ENCODE results near the gene RELA.

RELA gene

GRCh38 chr11:65653229-65654225, 9.2 kb downstream of the RELA start:
- Histone ChIP-seq H3K4me2 (ENCODE audit: low read length, poor library complexity, severe bottlenecking) (peak overlapping the region; percentile 24), H2AFZ (ENCODE audit: low read depth, low read length) (no peak overlapping the region), H3K4me1 (ENCODE audit: control insufficient read depth, insufficient read depth, low read depth, low read length) (peaks cover 15% of the 10 kb centered on the region), H3K27me3 (ENCODE audit: control insufficient read depth in 1 of 2, insufficient read depth in 1 of 2, low read length in 2 of 2) (no peaks in the 10 kb centered on the region), H3K79me1 (replicated peaks; ENCODE audit: low read length, poor library complexity, severe bottlenecking) (peaks cover 20% of the 10 kb centered on the region), H4K91ac (ENCODE audit: low read length) (peak overlapping the region; percentile 60), H2BK5ac (ENCODE audit: low read depth, low read length, poor library complexity, severe bottlenecking) (no peak overlapping the region), H2BK15ac (ENCODE audit: low read depth, poor library complexity, severe bottlenecking) (peak overlapping the region; percentile 55), H2BK12ac (ENCODE audit: low read length in 2 of 2) (peak overlapping the region in 1 of 2 experiments; percentile 12), H3K14ac (ENCODE audit: low read length in 2 of 2) (peak overlapping the region in 1 of 2 experiments; percentile 37), H3K18ac (ENCODE audit: low read depth in 1 of 2, low read length in 2 of 2) (peak overlapping the region; percentile 62 to 71), H2AK5ac (ENCODE audit: low read length, severe bottlenecking) (peak overlapping the region; percentile 32), H3K9me3 (ENCODE audit: control insufficient read depth, low read length) (no peaks in the 10 kb centered on the region), H3K27ac (ENCODE audit: low read length, poor library complexity, severe bottlenecking) (peak overlapping the region; percentile 77), H3K36me3 (ENCODE audit: control insufficient read depth in 1 of 2, insufficient read depth in 2 of 2, low read depth in 1 of 2, low read length in 2 of 2) (peaks cover 70 to 78% of the 10 kb centered on the region in 2 experiments), H3K9ac (ENCODE audit: low read length) (peak overlapping the region; percentile 94), H3K4ac (ENCODE audit: low read depth in 1 of 2, low read length in 2 of 2) (peak overlapping the region; percentile 14 to 49), H3K23ac (ENCODE audit: low read length in 2 of 2) (no peak overlapping the region), H2BK120ac (ENCODE audit: low read depth, low read length) (no peak overlapping the region), H4K8ac (ENCODE audit: low read length) (peak overlapping the region; percentile 97), H3K4me3 (ENCODE audit: insufficient read depth in 1 of 2, low read depth in 1 of 2, low read length in 2 of 2) (peak overlapping the region in 1 of 2 experiments; percentile 75)
- WGBS: 85% methylated on average over 12 of the region's 12 CpGs
- no peak for DNase-seq

- H2BK120ac ChIP-seq (ENCODE audit: low read depth, low read length): no peak overlapping the region
- peak overlapping the region; percentile 72 for H3K4me2 ChIP-seq (ENCODE audit: low read length, poor library complexity, severe bottlenecking)
- H2BK12ac ChIP-seq (ENCODE audit: low read length in 2 of 2): peak overlapping the region in 1 of 2 experiments; percentile 38
- peak overlapping the region; percentile 89 for H4K91ac ChIP-seq (ENCODE audit: low read length)
- no peaks in the 10 kb centered on the region for H3K27me3 ChIP-seq (ENCODE audit: control insufficient read depth in 1 of 2, insufficient read depth in 1 of 2, low read length in 2 of 2)
- H2AFZ ChIP-seq (ENCODE audit: low read depth, low read length): no peak overlapping the region
- peak overlapping the region; percentile 85 for H2BK5ac ChIP-seq (ENCODE audit: low read depth, low read length, poor library complexity, severe bottlenecking)
- peak overlapping the region; percentile 98 for H3K27ac ChIP-seq (ENCODE audit: low read length, poor library complexity, severe bottlenecking)
- DNase-seq: peak; percentile 96
- peaks cover 61 to 73% of the 10 kb centered on the region in 2 experiments for H3K36me3 ChIP-seq (ENCODE audit: control insufficient read depth in 1 of 2, insufficient read depth in 2 of 2, low read depth in 1 of 2, low read length in 2 of 2)
- peaks cover 15% of the 10 kb centered on the region for H3K4me1 ChIP-seq (ENCODE audit: control insufficient read depth, insufficient read depth, low read depth, low read length)
- H3K18ac ChIP-seq (ENCODE audit: low read depth in 1 of 2, low read length in 2 of 2): peak overlapping the region; percentile 84 to 90
- peak overlapping the region; percentile 97 for H4K8ac ChIP-seq (ENCODE audit: low read length)
- WGBS: under 1% methylated on average over 65 of the region's 68 CpGs
- H3K9me3 ChIP-seq (ENCODE audit: control insufficient read depth, low read length): no peaks in the 10 kb centered on the region
- H3K23ac ChIP-seq (ENCODE audit: low read length in 2 of 2): peak overlapping the region in 1 of 2 experiments; percentile 61
- peak overlapping the region; percentile 50 to 75 for H3K4me3 ChIP-seq (ENCODE audit: insufficient read depth in 1 of 2, low read depth in 1 of 2, low read length in 2 of 2)
- H2AK5ac ChIP-seq (ENCODE audit: low read length, severe bottlenecking): peak overlapping the region; percentile 32
- H3K14ac ChIP-seq (ENCODE audit: low read length in 2 of 2): peak overlapping the region in 1 of 2 experiments; percentile 37
- peak overlapping the region; percentile 57 to 89 for H3K4ac ChIP-seq (ENCODE audit: low read depth in 1 of 2, low read length in 2 of 2)
- peak overlapping the region; percentile 94 for H3K9ac ChIP-seq (ENCODE audit: low read length)
- peak overlapping the region; percentile 26 for H2BK15ac ChIP-seq (ENCODE audit: low read depth, poor library complexity, severe bottlenecking)
- peaks cover 14% of the 10 kb centered on the region for H3K79me1 ChIP-seq (replicated peaks; ENCODE audit: low read length, poor library complexity, severe bottlenecking)
Measured at GRCh38 chr11:65652511-65653228, 10.0 kb downstream of the RELA start.

- H2BK5ac ChIP-seq (ENCODE audit: low read depth, low read length, poor library complexity, severe bottlenecking): no peak overlapping the region
- DNase-seq: peak; percentile 68
- H3K9me3 ChIP-seq (ENCODE audit: control insufficient read depth, low read length): no peaks in the 10 kb centered on the region
- peak overlapping the region; percentile 60 for H4K91ac ChIP-seq (ENCODE audit: low read length)
- peak overlapping the region; percentile 74 for H2BK120ac ChIP-seq (ENCODE audit: low read depth, low read length)
- no peak overlapping the region for H2AK5ac ChIP-seq (ENCODE audit: low read length, severe bottlenecking)
- H3K36me3 ChIP-seq (ENCODE audit: control insufficient read depth in 1 of 2, insufficient read depth in 2 of 2, low read depth in 1 of 2, low read length in 2 of 2): peaks cover 53 to 73% of the 10 kb centered on the region in 2 experiments
- peak overlapping the region; percentile 94 for H3K9ac ChIP-seq (ENCODE audit: low read length)
- peaks cover 9% of the 10 kb centered on the region for H3K79me1 ChIP-seq (replicated peaks; ENCODE audit: low read length, poor library complexity, severe bottlenecking)
- peak overlapping the region; percentile 34 for H2BK15ac ChIP-seq (ENCODE audit: low read depth, poor library complexity, severe bottlenecking)
- 43% methylated on average over 21 of the region's 28 CpGs for WGBS
- peaks cover 15% of the 10 kb centered on the region for H3K4me1 ChIP-seq (ENCODE audit: control insufficient read depth, insufficient read depth, low read depth, low read length)
- H3K18ac ChIP-seq (ENCODE audit: low read depth in 1 of 2, low read length in 2 of 2): peak overlapping the region; percentile 25 to 44
- H3K4me3 ChIP-seq (ENCODE audit: insufficient read depth in 1 of 2, low read depth in 1 of 2, low read length in 2 of 2): peak overlapping the region; percentile 50 to 75
- H3K4ac ChIP-seq (ENCODE audit: low read depth in 1 of 2, low read length in 2 of 2): peak overlapping the region; percentile 0 to 75
- no peak overlapping the region for H3K23ac ChIP-seq (ENCODE audit: low read length in 2 of 2)
- H3K4me2 ChIP-seq (ENCODE audit: low read length, poor library complexity, severe bottlenecking): peak overlapping the region; percentile 72
- peak overlapping the region; percentile 92 for H4K8ac ChIP-seq (ENCODE audit: low read length)
- H3K14ac ChIP-seq (ENCODE audit: low read length in 2 of 2): peak overlapping the region in 1 of 2 experiments; percentile 56
- no peak overlapping the region for H2AFZ ChIP-seq (ENCODE audit: low read depth, low read length)
- peak overlapping the region; percentile 38 for H3K27ac ChIP-seq (ENCODE audit: low read length, poor library complexity, severe bottlenecking)
- no peaks in the 10 kb centered on the region for H3K27me3 ChIP-seq (ENCODE audit: control insufficient read depth in 1 of 2, insufficient read depth in 1 of 2, low read length in 2 of 2)
- peak overlapping the region in 1 of 2 experiments; percentile 8 for H2BK12ac ChIP-seq (ENCODE audit: low read length in 2 of 2)
Measured at GRCh38 chr11:65651589-65652510, 10.9 kb downstream of the RELA start.
